ENCODE data around the gene ENTPD1. TPM values are rescaled to one million over a fixed set of nuclear protein-coding genes. Genes with fewer than 3 reads are reported as not detected.

ENTPD1 gene
- total RNA-seq, 1 experiment from 2014 or later = 0.37 TPM

DNA sequence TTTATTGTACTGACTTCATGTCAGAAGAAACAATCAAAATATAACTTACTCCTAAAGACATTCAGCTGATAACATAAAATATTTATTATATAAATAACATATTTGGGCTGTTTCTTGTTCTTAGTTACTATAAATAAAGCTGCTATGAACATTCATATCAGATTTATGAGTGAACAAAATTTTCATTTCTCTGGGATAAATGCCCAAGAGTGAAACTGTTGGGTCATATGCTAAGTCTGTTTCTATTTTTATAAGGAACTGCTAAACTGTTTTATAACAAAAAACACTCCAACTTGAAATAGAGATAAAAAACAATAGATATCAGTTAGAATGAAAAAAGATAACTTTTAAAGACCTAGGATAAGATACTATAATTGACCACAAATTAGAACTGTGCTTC lies 125.4 kb downstream of the ENTPD1 start:
- POLR2A ChIA-PET = no interaction called here
- Histone ChIP-seq H3K79me2 (ENCODE audit: insufficient read depth, low read length) (no peaks in the 10 kb centered on the region), H3K36me3 (ENCODE audit: control insufficient read depth in 1 of 2, insufficient read depth in 2 of 2, low read length in 2 of 2) (no peaks in the 10 kb centered on the region), H2AFZ (ENCODE audit: low read depth, low read length, poor library complexity, severe bottlenecking) (no peak overlapping the region), H3K9me3 (ENCODE audit: control insufficient read depth in 1 of 2, insufficient read depth in 1 of 2, low read depth in 1 of 2, low read length in 2 of 2) (no peaks in the 10 kb centered on the region), H3K9ac (ENCODE audit: low read length) (no peak overlapping the region), H3K4me3 (replicated peaks in 1 of 2; ENCODE audit: low read depth in 1 of 2, low read length in 2 of 2) (no peak overlapping the region), H4K20me1 (ENCODE audit: insufficient read depth) (no peaks in the 10 kb centered on the region), H3K9me2 (ENCODE audit: insufficient read depth) (no peaks in the 10 kb centered on the region), H3K4me1 (ENCODE audit: control insufficient read depth in 1 of 2, insufficient read depth in 2 of 2, low read length in 2 of 2) (no peaks in the 10 kb centered on the region), H3K4me2 (ENCODE audit: low read length) (no peak overlapping the region), H3K27ac (ENCODE audit: low read depth, low read length) (no peak overlapping the region), H3K27me3 (ENCODE audit: insufficient read depth, low read length) (no peaks in the 10 kb centered on the region)
- ATAC-seq = no peak
- RAD21 ChIA-PET (ENCODE audit: low non-redundant PET in 1 of 2, low total read pairs in 2 of 2, uncharacterized antibody in 2 of 2, unreplicated experiment in 2 of 2) = no interaction called here
- TF ChIP-seq TCF7L2 (IDR thresholded peaks at IDR 0.05; ENCODE audit: borderline replicate concordance, extremely low read depth, insufficient read depth, insufficient read length) (no peak), CBX3 (IDR thresholded peaks at IDR 0.05; ENCODE audit: low read depth) (no peak), EZH2 (IDR thresholded peaks at IDR 0.05) (no peak), POLR2AphosphoS5 (IDR thresholded peaks at IDR 0.05; ENCODE audit: low read depth, low read length) (no peak), SP1 (IDR thresholded peaks at IDR 0.05; ENCODE audit: low read depth) (no peak), YY1 (IDR thresholded peaks at IDR 0.05; ENCODE audit: extremely low read depth, insufficient replicate concordance, low read depth, low read length) (no peak), CTCF (IDR thresholded peaks at IDR 0.05 in 2 of 3, conservative IDR thresholded peaks at IDR 0.05 in 1 of 3; ENCODE audit: borderline replicate concordance in 1 of 3, insufficient read depth in 1 of 3, low read depth in 2 of 3, low read length in 2 of 3) (no peak), FOSL1 (IDR thresholded peaks at IDR 0.05; ENCODE audit: low read depth) (no peak), ZNF274 (IDR thresholded peaks at IDR 0.05; ENCODE audit: low read depth, low read length) (no peak), EZH2phosphoT487 (IDR thresholded peaks at IDR 0.05; ENCODE audit: borderline replicate concordance) (no peak), POLR2A (IDR thresholded peaks at IDR 0.05; ENCODE audit: borderline replicate concordance, extremely low read depth, insufficient read depth, insufficient read length) (no peak), EGR1 (IDR thresholded peaks at IDR 0.05; ENCODE audit: low read depth) (no peak), SIN3A (IDR thresholded peaks at IDR 0.05; ENCODE audit: low read depth) (no peak), ZFX (IDR thresholded peaks at IDR 0.05) (no peak), ELF1 (IDR thresholded peaks at IDR 0.05; ENCODE audit: borderline replicate concordance, low read depth) (no peak), JUND (IDR thresholded peaks at IDR 0.05) (no peak)
- TF ChIP-seq, protein P1, sequence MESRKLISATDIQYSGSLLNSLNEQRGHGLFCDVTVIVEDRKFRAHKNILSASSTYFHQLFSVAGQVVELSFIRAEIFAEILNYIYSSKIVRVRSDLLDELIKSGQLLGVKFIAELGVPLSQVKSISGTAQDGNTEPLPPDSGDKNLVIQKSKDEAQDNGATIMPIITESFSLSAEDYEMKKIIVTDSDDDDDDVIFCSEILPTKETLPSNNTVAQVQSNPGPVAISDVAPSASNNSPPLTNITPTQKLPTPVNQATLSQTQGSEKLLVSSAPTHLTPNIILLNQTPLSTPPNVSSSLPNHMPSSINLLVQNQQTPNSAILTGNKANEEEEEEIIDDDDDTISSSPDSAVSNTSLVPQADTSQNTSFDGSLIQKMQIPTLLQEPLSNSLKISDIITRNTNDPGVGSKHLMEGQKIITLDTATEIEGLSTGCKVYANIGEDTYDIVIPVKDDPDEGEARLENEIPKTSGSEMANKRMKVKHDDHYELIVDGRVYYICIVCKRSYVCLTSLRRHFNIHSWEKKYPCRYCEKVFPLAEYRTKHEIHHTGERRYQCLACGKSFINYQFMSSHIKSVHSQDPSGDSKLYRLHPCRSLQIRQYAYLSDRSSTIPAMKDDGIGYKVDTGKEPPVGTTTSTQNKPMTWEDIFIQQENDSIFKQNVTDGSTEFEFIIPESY (IDR thresholded peaks at IDR 0.05; ENCODE audit: extremely low read depth, insufficient replicate concordance, low read length) = no peak
- TF ChIP-seq, protein P2, sequence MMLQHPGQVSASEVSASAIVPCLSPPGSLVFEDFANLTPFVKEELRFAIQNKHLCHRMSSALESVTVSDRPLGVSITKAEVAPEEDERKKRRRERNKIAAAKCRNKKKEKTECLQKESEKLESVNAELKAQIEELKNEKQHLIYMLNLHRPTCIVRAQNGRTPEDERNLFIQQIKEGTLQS (IDR thresholded peaks at IDR 0.05) = no peak
- intact Hi-C loops (cut with micrococcal nuclease) = no loop called here
- CTCF ChIA-PET = no interaction called here
- no peak for DNase-seq (ENCODE audit: low read depth, low spot score)
- no TSS peak for BruUV-seq (replicated peaks)
